HEK293 (cell line): Measurements from ENCODE around the gene ACAP1.
A peak's percentile ranks its signal among the peaks of the same experiment; 100 is the strongest.

ENCODE experiments used
- CTCF ChIA-PET: fragments of 350-600 bp; formaldehyde crosslinking; extraction: SDS; loops from one replicate; lab custom pipeline; 2021; ENCODE audit warnings: antibody characterized with exemption; lab: Yijun Ruan, JAX
- POLR2A ChIA-PET: fragments of 300-600 bp; formaldehyde crosslinking; extraction: SDS; loops from one replicate; lab custom pipeline; 2020; ENCODE audit warnings: antibody characterized with exemption, inconsistent platforms; lab: Yijun Ruan, JAX
- H3K27ac ChIP-seq: fragments of 200-500 bp; sonication (Bioruptor generic); 2 replicates; pipeline ENCODE4 v1.5.1; 2014; ENCODE audit warnings: low read depth, low read length, control low read depth, inconsistent platforms; ENCODE audit errors: extremely low read depth
- H3K36me3 ChIP-seq, 2 experiments: fragments of 200-500 bp in 1 of 2; sonication (Bioruptor generic) in 1 of 2; 1 replicate in 1 of 2; 2 replicates in 1 of 2; pipeline ENCODE4 v1.5.1; 2014 to 2017; ENCODE audit warnings: inconsistent platforms in 2 of 2, low read length in 2 of 2; ENCODE audit not compliant: control insufficient read depth in 2 of 2, insufficient read depth in 1 of 2
- H3K4me1 ChIP-seq: fragments of 200-500 bp; sonication (Bioruptor generic); 2 replicates; pipeline ENCODE4 v1.5.1; 2014; ENCODE audit warnings: mild to moderate bottlenecking, low read length, inconsistent platforms; ENCODE audit not compliant: control insufficient read depth, insufficient read depth
- H3K4me3 ChIP-seq: 2 replicates; pipeline ENCODE4 v1.5.1; 2011; ENCODE audit warnings: low read depth, mild to moderate bottlenecking, control low read depth, low read length, moderate library complexity
- H3K9me3 ChIP-seq: fragments of 200-500 bp; sonication (Bioruptor generic); 2 replicates; pipeline ENCODE4 v1.5.1; 2014; ENCODE audit warnings: low read depth, low read length, inconsistent platforms; ENCODE audit not compliant: control insufficient read depth, insufficient read depth
- EGR2 ChIP-seq: fragments of 450-650 bp; formaldehyde crosslinking; IDR thresholded peaks from 2 replicates; pipeline ENCODE4 v1.5.1; 2016; ENCODE audit warnings: low read depth, missing biosample characterization, missing genetic modification characterization
- KLF17 ChIP-seq: fragments of 450-650 bp; formaldehyde crosslinking; IDR thresholded peaks from 2 replicates; pipeline ENCODE4 v1.5.1; 2016; ENCODE audit warnings: missing biosample characterization, missing genetic modification characterization
- MEIS1 ChIP-seq: sonication (generic); formaldehyde crosslinking; IDR thresholded peaks from 2 replicates; pipeline ENCODE4 v1.8.1; 2022; ENCODE audit warnings: missing genetic modification reagents, mild to moderate bottlenecking, borderline replicate concordance
- REST ChIP-seq: fragments of 450-650 bp; formaldehyde crosslinking; IDR thresholded peaks from 2 replicates; pipeline ENCODE4 v1.5.1; 2016; ENCODE audit warnings: missing biosample characterization, missing genetic modification characterization
- SALL2 ChIP-seq: fragments of 450-650 bp; formaldehyde crosslinking; IDR thresholded peaks from 2 replicates; pipeline ENCODE4 v1.5.0; 2017; ENCODE audit warnings: missing biosample characterization, mild to moderate bottlenecking, missing genetic modification characterization, borderline replicate concordance
- SCRT1 ChIP-seq: fragments of 450-650 bp; formaldehyde crosslinking; IDR thresholded peaks from 2 replicates; pipeline ENCODE4 v1.5.1; 2016; ENCODE audit warnings: missing biosample characterization, missing genetic modification characterization, borderline replicate concordance
- SP7 ChIP-seq: fragments of 450-650 bp; formaldehyde crosslinking; IDR thresholded peaks from 2 replicates; pipeline ENCODE4 v1.5.1; 2016; ENCODE audit warnings: missing biosample characterization, missing genetic modification characterization
- TRIM28 ChIP-seq: IDR thresholded peaks from 2 replicates; pipeline ENCODE4 v1.6.1; 2011; ENCODE audit warnings: low read length, control low read depth, borderline replicate concordance
- ZBTB20 ChIP-seq: fragments of 450-650 bp; formaldehyde crosslinking; IDR thresholded peaks from 2 replicates; pipeline ENCODE4 v1.5.1; 2016; ENCODE audit warnings: missing biosample characterization, missing genetic modification characterization
- ZFHX2 ChIP-seq: fragments of 450-650 bp; formaldehyde crosslinking; conservative IDR thresholded peaks from 2 replicates; pipeline ENCODE4 v1.5.1; 2016; ENCODE audit warnings: missing biosample characterization, missing genetic modification characterization
- ZFP41 ChIP-seq: fragments of 450-650 bp; formaldehyde crosslinking; IDR thresholded peaks from 2 replicates; pipeline ENCODE4 v1.5.1; 2016; ENCODE audit warnings: missing biosample characterization, missing genetic modification characterization, borderline replicate concordance
- ZNF366 ChIP-seq: fragments of 450-650 bp; formaldehyde crosslinking; conservative IDR thresholded peaks from 2 replicates; pipeline ENCODE4 v1.5.1; 2016; ENCODE audit warnings: missing biosample characterization, missing genetic modification characterization
- ZNF391 ChIP-seq: fragments of 450-650 bp; formaldehyde crosslinking; IDR thresholded peaks from 2 replicates; pipeline ENCODE4 v1.5.1; 2016; ENCODE audit warnings: low read depth, missing biosample characterization, missing genetic modification characterization, borderline replicate concordance
- ZNF629 ChIP-seq: fragments of 450-650 bp; formaldehyde crosslinking; IDR thresholded peaks from 2 replicates; pipeline ENCODE4 v1.5.1; 2017; ENCODE audit warnings: missing biosample characterization, missing genetic modification characterization
- ZNF645 ChIP-seq: fragments of 450-650 bp; formaldehyde crosslinking; IDR thresholded peaks from 2 replicates; pipeline ENCODE4; 2016; ENCODE audit warnings: missing biosample characterization, missing genetic modification characterization
- ZNF768 ChIP-seq: fragments of 450-650 bp; formaldehyde crosslinking; IDR thresholded peaks from 2 replicates; pipeline ENCODE4 v1.5.1; 2018; ENCODE audit warnings: missing biosample characterization, mild to moderate bottlenecking, missing genetic modification characterization
- ZSCAN16 ChIP-seq: fragments of 450-650 bp; formaldehyde crosslinking; IDR thresholded peaks from 2 replicates; pipeline ENCODE4 v1.5.1; 2016; ENCODE audit warnings: missing biosample characterization, missing genetic modification characterization
- TF ChIP-seq, protein P1 (sequence below): fragments of 450-650 bp; formaldehyde crosslinking; IDR thresholded peaks from 2 replicates; pipeline ENCODE4 v1.5.1; 2016; ENCODE audit warnings: missing biosample characterization, missing genetic modification characterization, borderline replicate concordance
- TF ChIP-seq, protein P2 (sequence below): fragments of 450-650 bp; formaldehyde crosslinking; IDR thresholded peaks from 2 replicates; pipeline ENCODE4 v1.5.1; 2016; ENCODE audit warnings: missing biosample characterization, missing genetic modification characterization
- TF ChIP-seq, protein P3 (sequence below): fragments of 450-650 bp; formaldehyde crosslinking; IDR thresholded peaks from 2 replicates; pipeline ENCODE4 v1.5.1; 2016; ENCODE audit warnings: missing biosample characterization, missing genetic modification characterization

ACAP1 gene

DNA sequence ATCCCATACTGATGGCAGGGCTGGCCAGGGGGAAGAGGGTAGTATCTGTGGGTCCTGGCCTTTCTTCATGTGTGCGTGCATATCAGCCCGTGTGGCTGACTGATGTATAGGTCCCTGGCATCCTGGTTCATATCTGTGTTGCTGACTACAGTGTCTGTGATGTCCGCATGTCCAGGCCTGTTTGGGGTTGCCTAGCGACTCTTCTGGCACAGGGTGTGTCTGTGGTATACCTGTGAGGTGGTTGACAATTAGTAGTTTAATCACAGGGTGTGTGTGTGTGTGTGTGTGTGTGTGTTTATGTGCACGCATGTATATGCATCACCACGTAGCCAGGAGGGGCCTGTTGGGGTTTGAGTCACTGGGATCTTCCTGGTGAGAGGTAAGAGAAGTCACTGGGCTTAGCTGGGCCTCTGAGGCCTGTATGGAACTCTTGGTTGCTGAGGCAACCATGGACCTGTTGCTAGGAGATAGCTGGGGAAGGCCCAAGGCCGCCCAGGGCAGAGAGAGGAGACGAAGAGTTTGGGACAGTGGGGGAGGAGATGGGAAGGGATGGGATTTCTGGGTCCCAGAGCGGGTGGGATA lies 18.0 kb downstream of the ACAP1 start (continued):
- TF ChIP-seq, protein P1, sequence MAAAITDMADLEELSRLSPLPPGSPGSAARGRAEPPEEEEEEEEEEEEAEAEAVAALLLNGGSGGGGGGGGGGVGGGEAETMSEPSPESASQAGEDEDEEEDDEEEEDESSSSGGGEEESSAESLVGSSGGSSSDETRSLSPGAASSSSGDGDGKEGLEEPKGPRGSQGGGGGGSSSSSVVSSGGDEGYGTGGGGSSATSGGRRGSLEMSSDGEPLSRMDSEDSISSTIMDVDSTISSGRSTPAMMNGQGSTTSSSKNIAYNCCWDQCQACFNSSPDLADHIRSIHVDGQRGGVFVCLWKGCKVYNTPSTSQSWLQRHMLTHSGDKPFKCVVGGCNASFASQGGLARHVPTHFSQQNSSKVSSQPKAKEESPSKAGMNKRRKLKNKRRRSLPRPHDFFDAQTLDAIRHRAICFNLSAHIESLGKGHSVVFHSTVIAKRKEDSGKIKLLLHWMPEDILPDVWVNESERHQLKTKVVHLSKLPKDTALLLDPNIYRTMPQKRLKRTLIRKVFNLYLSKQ (tag by site-specific recombination): no peak
- peak; percentile 69; the same call in 1 of the 2 replicates for TF ChIP-seq SALL2
- no peak for TF ChIP-seq MEIS1 (CRISPR knock-in tag)
- no peak for TF ChIP-seq ZNF768 (tag by site-specific recombination)
- no peak for TF ChIP-seq REST
- TF ChIP-seq ZNF391 (tag by site-specific recombination): peak; percentile 78; the same call in 1 of the 2 replicates
- peak; percentile 79; the same call in 1 of the 2 replicates for TF ChIP-seq SCRT1 (tag by site-specific recombination)
- 0 out of 2 replicates have a peak, but pooled peaks have one; percentile 18 for TF ChIP-seq ZNF366 (tag by site-specific recombination)
- TF ChIP-seq SP7: peak; percentile 80
- TF ChIP-seq ZNF629 (tag by site-specific recombination): peak; percentile 36; the same call in 1 of the 2 replicates
- TF ChIP-seq, protein P2, sequence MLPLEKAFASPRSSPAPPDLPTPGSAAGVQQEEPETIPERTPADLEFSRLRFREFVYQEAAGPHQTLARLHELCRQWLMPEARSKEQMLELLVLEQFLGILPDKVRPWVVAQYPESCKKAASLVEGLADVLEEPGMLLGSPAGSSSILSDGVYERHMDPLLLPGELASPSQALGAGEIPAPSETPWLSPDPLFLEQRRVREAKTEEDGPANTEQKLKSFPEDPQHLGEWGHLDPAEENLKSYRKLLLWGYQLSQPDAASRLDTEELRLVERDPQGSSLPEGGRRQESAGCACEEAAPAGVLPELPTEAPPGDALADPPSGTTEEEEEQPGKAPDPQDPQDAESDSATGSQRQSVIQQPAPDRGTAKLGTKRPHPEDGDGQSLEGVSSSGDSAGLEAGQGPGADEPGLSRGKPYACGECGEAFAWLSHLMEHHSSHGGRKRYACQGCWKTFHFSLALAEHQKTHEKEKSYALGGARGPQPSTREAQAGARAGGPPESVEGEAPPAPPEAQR (tag by site-specific recombination): no peak
- TF ChIP-seq ZSCAN16 (tag by site-specific recombination): no peak
- TF ChIP-seq KLF17: 0 out of 2 replicates have a peak, but pooled peaks have one; percentile 44
- TF ChIP-seq ZBTB20 (tag by site-specific recombination): peak; percentile 67
- TF ChIP-seq ZFP41 (tag by site-specific recombination): no peak

GRCh38 chr17:7355053-7355452 lies 18.7 kb downstream of the ACAP1 start, which contains the start of gene TMEM95:
TSS of gene TMEM95 (plus strand) at chr17:7355156. CDS start at chr17:7355205, 49 bp downstream.
- no peak within 1 kb of the TSS for H3K4me3 ChIP-seq
- POLR2A ChIA-PET: interaction anchor here (0.6 to 3.4 kb wide), 9 partner anchors 25 to 206 kb away, joined by 3 to 29 read pairs (median 6); partner anchors contain the start of genes CHRNB1, PLSCR3 and TMEM256

More at GRCh38 chr17:7355053-7355452, 18.7 kb downstream of the ACAP1 start, which contains the start of gene TMEM95:
- CTCF ChIA-PET: interaction anchor here (0.7 to 4.3 kb wide), 26 partner anchors 10 to 204 kb away, joined by 3 to 87 read pairs (median 8); partner anchors contain the start of genes CHRNB1, FGF11, NEURL4 and SENP3
- Histone ChIP-seq H3K27ac (no peak within 1 kb of the TSS), H3K36me3 (no peaks in the 10 kb centered on the region), H3K4me1 (peaks cover 11% of the 10 kb centered on the region), H3K9me3 (no peaks in the 10 kb centered on the region)
- TF ChIP-seq ZFHX2 (tag by site-specific recombination) (peak; percentile 52), EGR2 (tag by site-specific recombination) (peak; percentile 32; the same call in 1 of the 2 replicates), ZNF645 (tag by site-specific recombination) (no peak), TRIM28 (no peak)
- TF ChIP-seq, protein P3, sequence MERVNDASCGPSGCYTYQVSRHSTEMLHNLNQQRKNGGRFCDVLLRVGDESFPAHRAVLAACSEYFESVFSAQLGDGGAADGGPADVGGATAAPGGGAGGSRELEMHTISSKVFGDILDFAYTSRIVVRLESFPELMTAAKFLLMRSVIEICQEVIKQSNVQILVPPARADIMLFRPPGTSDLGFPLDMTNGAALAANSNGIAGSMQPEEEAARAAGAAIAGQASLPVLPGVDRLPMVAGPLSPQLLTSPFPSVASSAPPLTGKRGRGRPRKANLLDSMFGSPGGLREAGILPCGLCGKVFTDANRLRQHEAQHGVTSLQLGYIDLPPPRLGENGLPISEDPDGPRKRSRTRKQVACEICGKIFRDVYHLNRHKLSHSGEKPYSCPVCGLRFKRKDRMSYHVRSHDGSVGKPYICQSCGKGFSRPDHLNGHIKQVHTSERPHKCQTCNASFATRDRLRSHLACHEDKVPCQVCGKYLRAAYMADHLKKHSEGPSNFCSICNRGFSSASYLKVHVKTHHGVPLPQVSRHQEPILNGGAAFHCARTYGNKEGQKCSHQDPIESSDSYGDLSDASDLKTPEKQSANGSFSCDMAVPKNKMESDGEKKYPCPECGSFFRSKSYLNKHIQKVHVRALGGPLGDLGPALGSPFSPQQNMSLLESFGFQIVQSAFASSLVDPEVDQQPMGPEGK: no peak
- TF ChIP-seq, protein P1 (tag by site-specific recombination): no peak
